Measurements from ENCODE around the gene CDC34.

DNA sequence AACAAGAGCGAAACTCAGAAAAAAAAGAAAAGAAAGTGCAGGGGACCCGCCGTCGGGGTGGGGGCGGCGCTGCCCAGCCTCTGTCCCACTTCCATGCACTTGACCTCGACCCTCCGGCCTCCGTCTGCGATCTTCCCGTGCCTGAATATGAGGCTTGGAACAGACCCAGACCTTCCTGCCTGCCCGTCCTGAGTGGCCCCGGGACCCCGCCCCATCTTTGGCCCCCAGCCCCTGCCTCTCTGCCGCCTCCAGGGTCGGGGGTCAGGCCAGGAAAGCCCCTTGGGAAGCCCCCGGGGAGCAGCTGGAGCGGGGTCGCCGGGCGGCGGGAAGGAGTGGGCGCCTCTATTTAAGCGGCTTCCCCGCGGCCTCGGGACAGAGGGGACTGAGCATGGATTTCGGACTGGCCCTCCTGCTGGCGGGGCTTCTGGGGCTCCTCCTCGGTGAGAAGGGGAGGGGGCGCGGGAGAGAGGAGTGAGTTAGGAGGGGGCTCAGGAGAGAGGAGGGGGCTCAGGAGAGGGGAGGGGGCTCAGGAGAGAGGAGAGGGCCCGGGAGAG is 35.4 kb upstream of the CDC34 start, which contains the start of gene MADCAM1:
- TF ChIP-seq CTCF (conservative IDR thresholded peaks at IDR 0.05) (no peak), ZFX (IDR thresholded peaks at IDR 0.05) (no peak)
